GM18867 (cell line): Measurements from ENCODE around the gene ATP8B3.

Experiments
- ATAC-seq: cut with Tn5 transposase; IDR thresholded peaks from one replicate; pipeline ENCODE4 v1.9.1; 2021; ENCODE audit warnings: mild to moderate bottlenecking, moderate library complexity; ENCODE audit not compliant: unreplicated experiment

ATP8B3 gene

DNA sequence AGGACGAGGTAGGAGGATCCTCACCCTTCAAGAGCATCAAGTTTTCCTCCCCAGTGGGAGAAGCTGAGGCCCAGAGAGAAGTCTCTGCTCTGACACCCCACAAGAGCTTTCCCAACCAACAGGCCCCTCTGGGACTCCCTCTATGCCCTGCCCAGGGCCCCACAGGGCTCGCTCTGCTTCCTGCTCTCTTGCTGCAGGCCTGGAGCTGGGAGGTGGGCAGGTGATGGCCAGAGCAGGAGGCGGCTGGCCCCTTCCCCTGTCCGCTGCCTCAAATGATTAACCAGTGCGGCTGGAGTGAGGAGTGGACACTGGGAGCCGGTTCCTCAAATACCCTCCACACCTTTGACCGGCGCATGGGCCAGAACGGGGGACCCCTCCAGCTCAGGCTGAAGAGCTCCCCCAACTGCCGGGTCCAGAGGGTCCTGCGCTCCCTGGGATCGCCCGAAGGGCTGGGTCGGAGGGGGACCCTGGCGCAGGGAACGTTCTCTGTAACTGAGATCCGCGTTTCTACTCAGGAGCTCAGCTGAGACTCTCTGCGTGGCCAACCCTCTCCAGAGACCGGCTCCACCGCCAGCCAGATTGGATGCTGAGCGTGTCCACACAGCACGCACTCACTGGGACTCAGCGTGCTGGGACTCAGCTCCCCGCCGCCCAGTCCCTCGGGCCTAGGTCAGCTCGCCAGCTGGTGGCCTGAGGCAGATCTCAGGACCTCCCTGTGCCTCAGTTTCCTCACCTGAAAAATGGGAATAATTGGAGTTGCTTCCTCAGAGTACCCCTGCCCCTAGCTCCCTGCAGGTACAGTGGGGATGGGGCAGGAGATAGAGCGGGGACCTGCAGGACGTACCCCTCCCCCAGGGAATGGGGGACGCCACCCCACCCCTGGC lies 65.4 kb downstream of the ATP8B3 start:
- ATAC-seq: no peak

GRCh38 chr19:1745589-1746031 lies 66.5 kb downstream of the ATP8B3 start:
- no peak for ATAC-seq

DNA sequence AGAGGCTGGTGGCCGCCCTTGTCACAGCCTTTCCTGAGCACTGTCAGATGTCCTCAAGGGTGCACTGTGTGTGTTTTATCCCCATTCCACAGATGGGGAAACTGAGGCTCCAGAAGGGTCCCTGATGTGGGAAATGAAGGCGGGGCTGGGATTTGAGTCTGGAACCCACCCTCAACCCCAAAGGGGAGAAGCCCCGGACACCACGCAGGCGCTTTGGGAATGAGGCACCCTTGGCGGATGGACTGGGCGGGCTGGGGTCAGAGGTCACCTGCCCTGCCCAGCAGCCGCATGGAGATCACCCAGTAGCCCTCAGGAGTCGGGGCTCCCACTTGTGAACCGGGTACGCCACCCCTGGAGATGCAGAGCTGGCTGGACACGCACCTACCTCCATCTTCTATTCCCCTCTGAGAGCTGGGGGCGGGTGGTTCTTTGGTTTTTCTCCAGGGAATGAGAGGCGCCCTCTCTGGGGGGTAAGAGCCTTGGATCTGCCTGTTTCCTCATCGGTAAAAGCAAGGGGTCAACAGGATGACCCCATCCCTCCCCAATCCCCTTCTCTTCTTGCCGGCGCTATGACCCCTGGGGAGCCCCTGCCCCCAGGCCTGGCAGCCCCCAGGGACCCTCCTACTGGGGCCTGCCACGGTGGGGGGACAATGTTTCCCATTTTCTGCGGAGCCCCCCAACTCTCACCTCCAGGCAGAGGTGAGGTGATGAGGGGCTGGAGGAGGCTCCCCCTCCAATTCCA lies 67.1 kb downstream of the ATP8B3 start:
- no peak for ATAC-seq

GRCh38 chr19:1744133-1744665 lies 67.9 kb downstream of the ATP8B3 start:
- no peak for ATAC-seq

DNA sequence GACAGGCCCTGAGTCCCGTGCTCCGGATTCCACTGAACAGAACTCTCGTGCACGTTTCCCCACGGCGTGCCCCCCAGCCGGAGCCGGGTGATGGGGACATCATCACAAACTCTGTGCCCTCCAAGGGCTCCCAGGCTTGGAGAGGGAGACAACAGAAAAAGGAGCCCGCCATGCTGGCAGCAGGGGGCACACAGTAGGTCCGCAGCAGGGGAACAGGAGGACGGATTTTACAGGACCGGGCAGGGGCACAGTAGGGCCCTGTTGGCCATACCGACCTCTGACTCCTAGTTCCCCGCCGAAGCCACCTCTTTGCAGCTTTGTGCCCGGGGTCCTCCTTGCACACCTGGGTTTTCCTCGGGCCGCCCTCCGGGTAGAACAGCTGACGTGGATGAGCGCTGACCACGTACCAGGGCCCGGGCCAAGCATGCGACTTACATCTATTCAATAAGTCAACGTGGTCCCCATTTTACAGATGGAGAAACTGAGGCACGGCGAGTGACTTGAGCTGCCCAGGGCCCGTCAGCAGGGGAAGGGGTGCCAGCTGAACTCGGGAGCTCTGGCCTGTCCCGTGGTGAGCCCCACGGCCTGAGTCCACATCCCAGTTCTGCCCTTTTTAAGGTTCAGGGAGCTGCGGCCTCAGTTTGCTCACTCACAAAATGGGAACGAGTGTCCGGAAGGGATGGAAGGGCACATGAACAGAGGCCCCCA lies 68.9 kb downstream of the ATP8B3 start:
- no peak for ATAC-seq

DNA sequence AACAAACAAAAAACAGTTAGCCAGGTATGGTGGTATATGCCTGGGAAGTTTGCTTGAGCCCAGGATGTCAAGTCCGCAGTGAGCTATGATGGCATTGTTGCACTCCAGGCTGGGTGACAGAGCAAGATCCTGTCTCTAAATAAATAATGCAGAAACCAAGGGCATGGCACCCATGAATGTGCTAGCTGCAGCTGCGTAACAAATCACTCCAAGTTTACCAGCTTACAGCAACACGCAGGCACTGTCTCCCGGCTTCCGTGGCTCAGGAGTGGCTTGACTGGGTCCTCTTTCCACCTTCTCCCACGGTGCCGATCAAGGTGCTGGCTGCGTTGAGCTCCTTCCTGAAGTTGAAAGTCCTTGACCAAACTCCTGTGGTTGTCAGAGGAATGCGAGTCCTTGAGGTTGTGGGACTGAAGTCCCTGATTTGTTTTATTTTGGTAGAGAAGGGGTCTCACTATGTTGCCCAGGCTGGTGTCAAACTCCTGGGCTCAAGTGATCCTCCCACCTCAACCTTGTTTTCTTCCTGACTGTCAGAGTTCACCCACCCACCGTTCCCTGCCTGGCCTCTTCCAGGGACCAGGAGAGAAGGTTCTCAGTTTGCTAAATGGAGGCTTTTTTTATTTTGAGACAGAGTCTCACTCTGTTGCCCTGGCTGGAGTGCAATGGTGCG lies 72.0 kb downstream of the ATP8B3 start:
- ATAC-seq: no peak

GRCh38 chr19:1736927-1737326 lies 75.1 kb downstream of the ATP8B3 start:
- ATAC-seq: no peak

DNA sequence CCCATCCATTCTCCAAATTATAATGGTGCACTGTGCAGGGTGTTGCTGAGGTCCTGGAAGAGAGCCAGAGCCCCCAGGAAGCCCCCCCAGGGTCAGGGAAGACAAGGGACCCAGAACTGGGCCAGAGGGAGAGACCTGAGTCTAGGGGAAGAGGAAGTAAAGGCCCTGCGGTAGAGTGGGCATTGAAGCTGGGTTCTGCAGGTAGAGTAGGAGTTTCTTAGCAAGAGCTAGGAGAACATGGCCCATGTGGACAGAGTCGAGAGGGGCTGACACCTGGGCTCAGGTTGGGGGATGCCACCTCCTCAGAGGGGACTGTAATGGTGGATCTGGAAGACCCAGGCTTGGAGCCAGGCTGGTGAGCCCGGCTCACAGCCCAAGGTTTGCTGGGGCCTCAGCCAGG lies 75.8 kb downstream of the ATP8B3 start:
- ATAC-seq: no peak

GRCh38 chr19:1734321-1734966 lies 77.6 kb downstream of the ATP8B3 start:
- ATAC-seq: no peak
